GM21360 (cell line): Measurements from ENCODE around the gene YY1AP1.
A peak's percentile ranks its signal among the peaks of the same experiment; 100 is the strongest.
"Not testable (repeated sequence)": the region's sequence is repeated elsewhere in the genome, so short reads cannot be mapped to it uniquely, and the experiment has no call there.

Experiments
- ATAC-seq: cut with Tn5 transposase; IDR thresholded peaks from one replicate; pipeline ENCODE4 v1.9.1; 2021; ENCODE audit warnings: mild to moderate bottlenecking, moderate library complexity; ENCODE audit not compliant: unreplicated experiment

Gene YY1AP1

DNA sequence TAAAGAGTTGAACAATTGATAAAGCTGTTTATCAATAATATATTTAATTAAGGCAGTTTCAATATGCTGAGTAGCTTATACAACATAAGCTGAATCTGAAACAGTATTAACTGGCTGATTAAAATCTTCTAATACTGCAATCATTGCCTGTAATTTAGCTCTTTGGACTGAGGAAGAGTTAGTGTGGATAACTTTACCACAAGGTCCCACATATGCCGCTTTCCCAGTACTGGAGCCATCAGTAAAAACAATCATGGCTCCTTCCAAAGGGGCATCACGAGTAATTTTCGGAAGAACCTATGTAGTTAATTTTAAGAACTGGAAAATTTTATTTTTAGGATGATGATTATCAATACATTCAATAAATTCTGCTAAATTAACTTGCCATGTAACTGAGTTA, 7.0 kb upstream of the YY1AP1 start:
- no peak for ATAC-seq

DNA sequence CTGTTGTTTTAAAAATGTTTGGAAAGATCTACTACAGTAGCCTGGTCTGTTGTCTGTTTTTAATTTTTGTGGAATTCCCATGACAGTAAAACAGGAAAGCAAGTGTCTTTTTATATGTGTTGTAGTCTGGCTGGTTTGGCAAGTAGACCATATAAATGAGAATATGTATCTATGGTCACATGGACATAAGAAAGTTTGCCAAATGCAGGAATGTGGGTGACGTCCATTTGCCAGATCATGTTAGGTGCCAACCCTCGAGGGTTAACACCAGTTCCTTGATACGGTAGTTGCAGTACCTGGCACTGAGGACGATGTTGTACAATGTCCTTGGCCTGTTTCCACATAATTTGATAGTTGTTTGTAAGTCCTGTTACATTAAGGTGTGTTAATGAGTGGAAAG, 6.5 kb upstream of the YY1AP1 start:
- ATAC-seq, result no peak

DNA sequence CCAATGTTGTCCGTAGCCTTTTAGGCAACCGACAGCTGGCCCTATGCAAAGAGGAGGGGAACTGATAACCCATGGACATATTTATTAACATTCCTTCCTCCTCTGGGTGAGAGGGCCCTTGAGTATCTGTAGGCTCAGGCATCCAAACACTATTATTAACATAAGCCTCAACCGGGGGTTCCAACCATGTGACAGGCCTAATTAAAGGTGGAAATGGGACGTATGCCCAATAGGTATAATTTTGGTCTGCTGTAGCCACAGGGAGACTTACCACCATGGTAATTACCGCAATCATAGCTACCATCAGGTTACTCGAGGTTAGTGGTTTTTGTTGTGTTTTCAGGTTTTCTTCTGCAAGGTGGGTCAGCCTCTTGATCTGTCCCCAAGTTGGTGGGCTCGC, 5.6 kb upstream of the YY1AP1 start:
- ATAC-seq, result no peak

DNA sequence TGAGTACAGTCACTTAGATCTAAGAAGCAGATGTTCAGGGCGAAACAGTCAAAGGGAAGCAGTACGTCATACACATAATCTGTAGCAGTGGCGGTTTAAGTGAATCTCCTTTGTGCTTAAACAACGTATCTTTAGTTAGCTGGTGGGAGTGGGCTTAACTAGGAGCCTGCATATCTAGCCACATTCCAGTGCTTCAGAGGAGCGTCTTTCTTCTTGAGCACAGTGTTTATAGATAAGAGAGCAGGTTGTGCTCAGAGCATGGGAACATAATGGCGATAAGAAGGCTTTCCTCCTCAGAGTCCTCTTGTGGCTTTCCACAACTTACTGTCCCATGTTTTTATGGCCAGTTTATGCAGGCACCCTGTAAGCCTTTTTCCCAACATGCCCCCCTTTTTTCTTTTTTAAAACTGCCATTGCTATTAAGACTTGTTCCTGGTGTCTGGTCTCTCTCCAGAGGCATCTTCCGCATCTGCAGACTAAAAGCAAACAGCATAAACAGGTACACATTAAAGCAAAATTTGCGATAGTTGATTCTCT, 3.5 kb upstream of the YY1AP1 start:
- no peak for ATAC-seq

DNA sequence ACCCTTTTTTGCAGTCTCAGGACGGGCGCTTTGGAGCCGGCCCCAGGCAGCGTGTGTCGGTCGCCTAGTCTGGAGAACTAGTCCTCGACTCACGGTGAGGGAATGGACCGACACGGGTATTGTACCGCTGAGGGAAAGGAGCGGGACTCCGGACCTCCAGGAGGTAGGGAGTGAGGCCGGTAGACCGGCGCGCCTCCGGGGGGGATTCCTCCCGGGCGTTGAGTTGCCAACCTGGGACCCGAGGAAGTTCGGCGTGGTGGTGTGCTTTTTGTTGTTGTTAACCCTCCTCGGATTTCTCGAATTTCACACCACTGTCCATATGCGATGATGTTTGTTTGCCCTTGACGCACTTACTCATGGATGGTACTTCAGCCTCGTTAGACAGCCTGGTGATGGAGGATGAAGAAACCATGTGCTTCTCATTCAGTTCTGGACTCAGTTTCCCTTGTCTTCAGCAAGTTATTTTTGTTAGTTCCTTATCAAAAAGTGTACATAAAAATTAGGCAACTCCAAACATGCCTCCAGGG, 570 bp upstream of the YY1AP1 start, which contains the start of gene DAP3:
Gene DAP3 (plus strand): TSS at position 11 of the 527 bp plus-strand sequence. CDS start 20,689 bp downstream, outside the sequence.
- not testable (repeated sequence) for ATAC-seq

DNA sequence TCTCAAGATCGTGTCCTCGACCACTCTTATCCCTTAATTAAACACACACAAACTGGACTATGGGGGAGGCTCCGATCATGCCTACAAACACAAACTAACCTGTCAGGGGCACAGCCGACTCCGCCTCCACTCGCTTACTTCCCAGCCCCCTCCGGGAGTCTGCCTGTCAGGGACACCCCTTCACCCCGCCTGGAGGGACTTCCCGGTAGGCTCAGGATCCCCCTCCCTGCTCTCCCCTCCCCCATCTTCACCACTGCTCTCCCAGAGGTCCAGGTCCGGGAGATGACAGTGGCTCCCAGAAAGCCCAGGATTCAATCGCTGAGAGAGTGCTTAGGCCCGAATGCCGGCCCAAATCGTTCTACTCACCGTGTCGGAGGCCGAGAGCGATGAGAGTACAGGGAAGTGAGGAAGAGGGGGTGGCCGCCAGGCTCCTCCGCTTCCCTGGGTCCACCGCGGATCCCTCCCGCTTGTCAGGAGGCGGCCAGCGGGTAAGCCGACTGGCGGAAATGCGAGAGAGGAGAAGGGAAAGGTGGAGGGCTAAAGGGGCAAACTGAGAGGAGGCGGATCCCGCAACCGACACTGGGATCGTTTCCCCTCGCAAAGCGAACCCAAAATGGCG, 760 bp downstream of the YY1AP1 start:
- ATAC-seq, result peak; percentile 14

DNA sequence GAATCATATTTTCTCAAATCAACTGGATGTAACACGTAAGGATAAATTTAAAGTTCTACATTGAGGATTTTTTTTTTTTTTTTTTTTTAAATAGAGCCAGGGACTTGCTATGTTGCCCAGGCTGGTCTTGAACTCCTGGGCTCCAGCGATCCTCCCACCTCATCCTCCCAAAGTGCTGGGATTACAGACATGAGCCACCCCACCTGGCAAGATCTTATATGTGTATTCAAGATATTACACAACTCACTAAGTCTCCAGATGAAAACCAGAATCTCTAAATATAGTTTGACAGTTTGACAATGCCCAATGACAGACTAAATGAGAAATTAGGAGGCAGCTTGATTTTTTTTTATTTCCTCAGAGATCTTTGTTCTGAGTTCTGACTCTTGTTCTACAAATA, 6.8 kb downstream of the YY1AP1 start:
- ATAC-seq, result no peak

DNA sequence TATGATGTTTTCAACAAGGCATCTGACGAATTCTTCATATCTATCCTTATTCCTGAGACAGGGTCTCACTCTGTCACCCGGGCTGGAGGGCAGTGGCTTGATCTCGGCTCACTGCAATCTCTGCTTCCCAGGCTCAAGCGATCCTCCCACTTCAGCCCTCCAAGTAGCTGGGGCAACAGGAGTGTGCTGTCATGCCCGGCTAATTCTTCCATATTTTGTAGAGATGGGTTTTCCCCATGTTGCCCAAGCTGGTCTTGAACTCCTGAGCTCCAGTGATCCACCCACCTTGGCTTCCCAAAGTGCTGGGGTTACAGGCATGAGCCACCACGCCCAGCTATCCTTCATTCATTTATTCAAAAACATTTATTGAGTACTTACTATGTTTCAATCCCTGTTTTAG, 8.0 kb downstream of the YY1AP1 start:
- ATAC-seq, result no peak

DNA sequence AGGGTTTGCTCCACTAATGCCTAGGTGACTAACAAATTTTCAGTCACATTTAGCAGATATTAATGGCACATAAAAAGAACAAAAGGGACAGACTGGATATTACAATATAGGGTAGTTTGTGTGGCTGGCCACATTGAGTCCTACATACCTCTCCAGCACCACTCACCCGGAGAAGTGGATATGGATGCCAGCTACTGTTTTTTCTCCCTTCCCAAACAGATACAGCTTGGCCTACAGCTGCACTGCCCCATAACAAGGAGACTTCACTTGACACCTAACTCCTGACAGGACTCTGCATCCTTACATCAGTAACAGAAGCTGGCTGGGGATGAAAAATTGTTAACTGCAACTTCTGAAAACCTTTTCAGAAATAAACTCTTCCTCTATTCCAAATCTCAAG, 9.6 kb downstream of the YY1AP1 start:
- not testable (repeated sequence) for ATAC-seq

DNA sequence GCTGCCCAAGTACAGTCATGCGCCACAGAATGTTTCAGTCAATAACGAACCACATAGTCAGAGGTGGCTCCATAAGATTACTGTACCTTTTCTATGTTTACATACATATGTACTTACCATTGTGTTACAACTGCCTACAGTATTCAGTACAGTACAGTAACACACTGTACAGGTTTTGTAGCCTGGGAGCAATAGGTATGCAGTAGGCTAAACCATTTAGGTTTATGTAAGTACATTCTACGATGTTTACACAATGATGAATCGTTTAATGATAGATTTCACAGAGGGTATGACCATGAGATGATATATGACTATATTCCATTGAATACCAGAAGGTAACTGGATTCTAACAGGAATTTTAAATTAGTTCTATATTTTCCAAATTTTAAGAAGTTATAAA, 10.5 kb downstream of the YY1AP1 start:
- ATAC-seq, result no peak

DNA sequence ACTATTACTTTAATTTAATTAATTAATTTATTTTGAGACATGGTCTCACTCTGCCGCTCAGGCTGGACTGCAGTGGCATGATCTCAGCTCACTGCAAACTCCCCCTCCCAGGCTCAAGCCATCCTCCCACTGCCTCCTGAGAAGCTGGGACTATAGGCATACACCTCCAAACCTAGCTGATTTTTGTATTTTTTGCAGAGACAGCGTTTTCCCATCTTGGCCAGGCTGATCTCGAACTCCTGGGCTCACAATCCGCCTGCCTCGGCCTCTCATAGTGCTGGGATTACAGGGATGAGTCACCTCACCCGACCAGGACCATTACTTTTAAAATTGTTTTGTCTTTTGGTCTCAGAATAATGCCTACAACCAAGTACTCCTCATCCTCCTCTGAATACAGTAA, 15.6 kb downstream of the YY1AP1 start:
- no peak for ATAC-seq

DNA sequence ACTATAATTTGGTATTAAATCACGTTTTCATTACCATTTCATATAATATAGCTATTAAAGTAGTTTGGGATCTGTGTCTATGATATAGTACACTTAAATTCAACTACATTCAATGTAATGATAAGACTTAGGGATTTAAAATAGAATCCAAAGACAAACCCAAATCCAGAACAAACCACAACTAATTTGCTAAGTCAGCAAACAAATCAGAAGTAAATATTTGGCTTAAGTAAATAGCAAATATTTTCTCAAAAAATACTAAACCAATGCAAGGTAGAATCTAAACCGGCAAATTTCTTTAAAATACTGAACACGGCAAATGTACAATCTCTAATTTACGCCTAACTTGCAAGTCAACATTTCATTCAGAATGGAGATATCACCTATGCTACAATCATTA, 16.8 kb downstream of the YY1AP1 start:
- no peak for ATAC-seq

DNA sequence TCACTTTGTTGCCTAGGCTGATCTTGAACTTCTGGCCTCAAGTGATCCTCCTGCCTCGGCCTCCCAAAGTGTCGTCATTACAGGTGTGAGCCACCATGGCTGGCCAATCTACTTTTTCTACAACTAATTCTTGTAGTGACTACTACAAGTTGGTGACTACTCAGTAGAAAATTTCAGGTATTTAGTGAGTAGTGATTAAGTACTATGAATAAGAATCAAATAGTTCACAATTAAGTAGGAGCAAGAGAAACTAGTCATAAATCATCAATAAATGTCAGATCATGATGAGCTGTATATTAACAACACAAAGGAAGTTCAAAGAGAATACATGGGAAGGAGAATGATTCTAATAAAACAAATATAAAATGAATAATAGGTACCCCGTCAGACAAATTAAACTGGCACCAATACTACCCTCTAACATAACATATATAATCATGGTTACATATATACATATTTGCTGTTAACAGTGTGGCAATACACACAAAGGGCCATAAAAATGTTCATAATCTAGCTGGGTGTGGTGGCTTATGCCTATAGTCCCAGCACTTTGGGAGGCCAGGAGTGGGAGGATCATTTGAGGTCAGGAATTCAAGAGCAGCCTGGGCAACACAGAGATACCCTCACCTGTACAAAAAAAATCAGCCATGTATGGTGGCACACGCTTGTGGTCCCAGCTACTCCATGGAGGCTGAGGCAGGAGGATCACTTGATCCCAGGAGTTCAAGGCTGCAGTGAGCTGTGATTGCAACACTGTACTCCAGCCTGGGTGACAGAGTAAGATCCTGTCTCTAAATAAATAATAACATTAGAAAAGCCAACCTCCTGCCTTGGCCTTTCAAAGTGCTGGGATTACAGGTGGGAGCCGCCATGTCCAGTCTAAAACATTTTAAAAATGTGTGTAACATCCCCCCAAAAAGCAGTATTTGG, 19.1 kb downstream of the YY1AP1 start:
- ATAC-seq, result no peak

DNA sequence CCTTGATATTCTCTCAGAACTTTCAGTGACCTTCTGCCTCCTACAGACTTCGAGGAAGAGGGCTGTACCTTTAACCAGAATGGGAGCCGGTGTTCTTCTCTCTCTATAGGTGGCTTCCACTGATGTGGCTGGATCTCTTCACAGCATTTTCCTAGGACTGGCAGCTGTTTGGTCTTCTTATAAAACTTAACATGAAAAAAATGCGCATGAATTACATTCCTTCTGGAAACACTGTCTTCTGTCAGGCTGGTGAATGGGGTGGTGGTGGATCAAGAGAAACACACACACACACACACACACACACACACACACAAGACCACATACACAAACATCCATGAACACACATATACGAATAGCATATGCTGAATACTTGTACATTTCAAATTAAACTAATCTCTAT, 27.3 kb downstream of the YY1AP1 start:
- ATAC-seq, result not testable (repeated sequence)

DNA sequence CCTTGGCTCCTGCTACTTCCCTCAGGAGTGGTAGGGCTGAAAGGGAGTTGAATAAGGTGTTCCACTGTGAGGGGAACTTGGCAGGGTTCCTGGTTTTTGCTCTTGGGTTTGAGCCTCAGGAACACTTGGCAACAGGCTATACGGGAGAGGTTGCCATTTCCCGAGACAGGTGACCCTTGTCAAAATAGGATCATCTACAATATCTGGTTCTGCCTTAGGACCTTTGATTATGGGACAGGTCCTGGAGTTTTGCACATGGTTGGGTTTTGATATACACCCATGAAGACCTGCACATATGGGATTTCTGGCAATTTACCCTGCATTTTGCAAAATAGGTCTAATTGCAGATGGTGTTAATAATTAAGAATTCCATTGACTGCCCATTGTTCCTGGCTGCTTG, 31.1 kb downstream of the YY1AP1 start:
- ATAC-seq, result no peak

DNA sequence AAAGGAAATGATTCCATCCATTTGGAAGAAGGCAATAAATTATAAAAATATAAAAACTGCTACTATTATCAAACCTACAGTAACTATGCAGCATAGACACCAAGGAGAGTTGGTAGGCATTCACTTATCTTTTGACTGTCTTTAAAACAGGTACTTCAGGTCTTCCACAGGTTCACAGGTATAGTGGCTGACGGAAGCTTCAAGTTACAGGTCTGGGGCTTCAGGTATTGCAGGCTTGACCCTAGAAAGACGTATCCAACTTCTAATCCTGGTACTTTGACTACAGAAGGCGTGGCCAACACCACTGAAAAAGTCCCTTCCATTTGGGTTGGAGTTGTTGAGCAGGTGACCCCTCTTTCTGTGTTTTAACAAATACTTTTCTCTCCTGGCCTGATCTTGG, 35.6 kb downstream of the YY1AP1 start:
- ATAC-seq, result no peak

DNA sequence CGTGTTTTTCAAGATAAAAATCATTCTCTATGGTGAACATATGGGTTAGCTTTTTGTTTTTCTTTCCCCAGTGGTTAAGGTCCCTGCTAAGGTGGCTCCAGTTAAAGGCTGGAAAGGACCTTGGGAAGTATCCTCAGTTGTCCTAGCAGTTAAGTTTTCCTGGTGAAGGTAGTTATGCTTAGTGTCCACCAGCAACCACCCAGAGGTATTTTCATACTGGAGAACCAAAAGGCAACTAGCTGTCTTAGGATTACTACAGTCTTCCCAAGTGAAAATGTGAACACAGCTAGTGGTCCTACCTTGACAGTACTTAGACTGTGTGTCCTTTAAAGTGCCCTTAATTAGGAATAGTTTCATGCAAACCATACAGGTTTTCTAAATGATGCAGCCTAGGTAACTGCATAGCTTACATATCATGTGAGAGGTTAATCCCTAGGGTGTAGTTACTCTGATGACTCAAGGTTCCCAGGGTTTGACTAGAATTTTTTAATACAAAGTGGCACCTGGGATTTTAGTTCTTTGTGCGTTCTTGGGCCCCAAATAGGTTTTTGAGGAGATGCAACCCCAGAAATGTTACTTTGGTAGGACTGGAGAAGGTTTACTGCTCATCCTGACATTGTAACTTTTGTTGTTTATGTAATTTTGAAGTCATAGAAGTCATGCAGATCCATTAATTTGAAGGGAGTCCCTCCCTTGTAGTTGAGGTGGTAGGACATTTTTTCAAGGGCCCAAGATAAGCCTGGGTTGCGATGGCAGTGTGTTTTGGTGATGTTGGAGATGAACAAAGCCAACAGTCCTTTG, 36.5 kb downstream of the YY1AP1 start:
- ATAC-seq, result no peak

DNA sequence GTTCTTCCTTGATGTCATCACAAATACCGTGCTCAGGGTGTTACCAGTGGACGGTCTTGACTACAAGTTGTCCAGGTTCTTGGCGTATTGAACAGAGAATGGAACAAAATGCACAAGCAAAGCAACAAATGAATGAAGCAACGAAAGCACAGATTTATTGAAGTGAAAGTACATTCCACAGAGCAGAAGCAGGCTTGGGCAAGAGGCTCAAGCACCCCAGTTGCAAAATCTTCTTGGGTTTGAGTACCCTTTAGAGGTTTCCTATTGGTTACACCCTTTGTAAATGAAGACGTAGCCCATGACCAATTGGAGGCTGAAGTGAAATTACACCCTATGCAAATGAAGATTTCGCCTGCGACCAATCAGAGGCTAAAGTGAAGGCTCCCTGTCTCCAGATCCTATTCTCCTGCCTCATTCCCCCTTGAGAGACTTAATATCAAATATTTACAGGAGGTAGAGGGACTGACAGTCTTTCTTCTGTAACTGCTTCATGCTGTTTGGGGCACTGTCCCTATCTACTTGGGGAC, 38.3 kb downstream of the YY1AP1 start:
- no peak for ATAC-seq

DNA sequence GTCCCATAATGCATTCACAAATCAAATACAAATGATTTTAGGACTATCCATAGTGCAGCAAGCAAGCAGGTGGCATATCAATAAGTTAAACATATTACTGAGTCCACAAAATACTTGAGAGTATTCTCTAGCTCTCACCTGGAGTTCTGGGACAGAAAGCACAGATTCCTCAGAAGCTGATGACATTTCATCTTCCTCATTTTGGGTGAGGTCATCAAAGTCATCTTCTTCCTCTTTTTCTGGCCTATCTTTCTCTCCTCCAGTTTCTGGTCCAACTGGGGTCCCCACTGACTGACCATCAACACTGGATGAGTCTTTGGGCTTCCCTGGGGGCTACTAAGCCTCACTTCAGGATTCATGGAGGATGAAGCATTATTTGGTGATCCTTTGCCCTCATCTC, 38.9 kb downstream of the YY1AP1 start:
- no peak for ATAC-seq

DNA sequence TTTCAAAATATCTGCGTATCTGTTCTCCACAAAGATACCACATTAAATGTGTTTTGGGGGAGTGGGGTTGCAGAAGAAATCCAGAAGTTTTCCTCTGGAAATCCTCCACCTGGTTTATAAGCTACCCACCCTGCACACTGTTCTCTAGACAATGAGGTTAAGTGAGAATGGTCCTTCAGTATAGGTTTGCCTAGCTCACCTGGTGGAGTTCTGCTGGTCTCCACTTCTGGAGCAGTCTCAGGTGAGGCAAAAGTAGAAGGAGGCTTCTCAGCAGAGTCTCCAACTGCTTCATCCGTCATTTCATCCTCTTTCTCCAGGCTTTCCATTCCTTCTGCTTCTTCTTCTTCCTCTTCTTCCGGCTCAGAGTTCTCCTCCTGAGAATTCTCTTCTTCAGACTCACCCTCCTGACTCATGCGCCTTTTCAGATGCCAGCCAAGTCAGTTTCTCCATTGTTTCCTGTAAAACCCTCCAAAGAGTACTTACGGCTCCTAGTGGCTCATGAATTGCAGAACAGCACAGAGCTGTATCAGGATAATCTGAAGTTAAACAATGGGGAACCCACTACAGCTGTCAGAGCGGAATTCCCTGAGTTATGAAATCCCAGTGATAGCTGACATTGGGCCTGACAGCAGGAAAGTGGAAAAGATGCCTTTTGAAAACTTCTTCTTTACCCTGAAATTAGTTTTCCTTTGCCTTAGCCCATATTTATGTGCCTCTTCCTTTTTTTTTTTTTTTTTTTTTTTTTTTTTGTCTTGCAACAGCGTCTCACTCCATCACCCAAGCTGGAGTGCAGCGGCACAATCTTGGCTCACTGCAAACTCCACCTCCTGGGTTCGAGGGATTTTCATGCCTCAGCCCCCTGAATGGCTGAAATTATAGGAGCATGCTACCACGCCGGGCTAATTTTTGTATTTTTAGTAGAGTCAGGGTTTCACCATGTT, 40.1 kb downstream of the YY1AP1 start:
- ATAC-seq, result no peak
